Small intestine (tissue), 7 donors: ENCODE data around the gene SHISA6. TPM values are rescaled to one million over a fixed set of nuclear protein-coding genes. Genes with fewer than 3 reads are reported as not detected.

Experiments
- DNase-seq, 2 donors: peaks; one replicate each; pipeline versions ENCODE4 v3.0.0 to v3.0.0-alpha.2; 2013
- FAIRE-seq: peaks from 2 replicates; lab custom pipeline; 2012; peaks lifted over from hg19 to GRCh38; lab: Jason Lieb, UNC
- H3K27ac ChIP-seq, 3 donors: one replicate each; pipeline ENCODE4 v1.5.1; 2013; ENCODE audit warnings: low read length in 2 of 3, mild to moderate bottlenecking in 2 of 3, control low read depth in 1 of 3, inconsistent platforms in 1 of 3, low read depth in 1 of 3, moderate library complexity in 1 of 3
- H3K27me3 ChIP-seq, 3 donors: one replicate each; pipeline ENCODE4 v1.6.1; 2013; ENCODE audit warnings: low read length in 3 of 3, inconsistent platforms in 1 of 3; ENCODE audit not compliant: control insufficient read depth in 3 of 3, insufficient read depth in 3 of 3
- H3K36me3 ChIP-seq, 3 donors: one replicate each; pipeline ENCODE4 v1.6.1; 2013; ENCODE audit warnings: low read length in 3 of 3, inconsistent platforms in 1 of 3, low read depth in 1 of 3, mild to moderate bottlenecking in 1 of 3, moderate library complexity in 1 of 3; ENCODE audit not compliant: control insufficient read depth in 3 of 3, insufficient read depth in 2 of 3
- H3K4me1 ChIP-seq, 3 donors: one replicate each; pipeline ENCODE4 v1.6.1; 2013; ENCODE audit warnings: low read length in 2 of 3, inconsistent platforms in 1 of 3, low read depth in 1 of 3, mild to moderate bottlenecking in 1 of 3, moderate library complexity in 1 of 3; ENCODE audit not compliant: control insufficient read depth in 3 of 3, insufficient read depth in 2 of 3
- H3K4me3 ChIP-seq, 3 donors: one replicate each; pipeline ENCODE4 v1.5.1; 2013; ENCODE audit warnings: low read length in 3 of 3, control low read depth in 1 of 3, inconsistent platforms in 1 of 3, low read depth in 1 of 3, mild to moderate bottlenecking in 1 of 3, moderate library complexity in 1 of 3
- H3K9me3 ChIP-seq, 2 donors: one replicate each; pipeline ENCODE4 v1.6.1; 2013; ENCODE audit warnings: low read depth in 1 of 2, low read length in 1 of 2; ENCODE audit not compliant: control insufficient read depth in 2 of 2, insufficient read depth in 1 of 2
- WGBS, 3 donors: extraction: QIAGEN DNeasy Blood & Tissue Kit; methylation state at CpG; one replicate each; pipeline ENCODE4 v1.1.7; 2013; 5-methylcytosine and 5-hydroxymethylcytosine counted together
- polyA plus RNA-seq, 4 donors: library from polyadenylated mRNA; stranded (reverse) in 3 of 4; unstranded in 1 of 4; fragments of 200-250 nt in 3 of 4; fragments of 120-200 nt in 1 of 4; gene quantifications; one replicate each; pipeline versions ENCODE4 v1.2.1 to v1.2.3, GENCODE V29; 2013
- donor health status: healthy with polysubstance abuse.
- donor health status: control.
- donor health status: control.
- donor health status: Bipolar disorder and iron deficiency.
- donor health status: healthy.

Gene SHISA6
- polyA plus RNA-seq, 4 donors = 0.04 to 0.24 TPM; not detected in 2

DNA sequence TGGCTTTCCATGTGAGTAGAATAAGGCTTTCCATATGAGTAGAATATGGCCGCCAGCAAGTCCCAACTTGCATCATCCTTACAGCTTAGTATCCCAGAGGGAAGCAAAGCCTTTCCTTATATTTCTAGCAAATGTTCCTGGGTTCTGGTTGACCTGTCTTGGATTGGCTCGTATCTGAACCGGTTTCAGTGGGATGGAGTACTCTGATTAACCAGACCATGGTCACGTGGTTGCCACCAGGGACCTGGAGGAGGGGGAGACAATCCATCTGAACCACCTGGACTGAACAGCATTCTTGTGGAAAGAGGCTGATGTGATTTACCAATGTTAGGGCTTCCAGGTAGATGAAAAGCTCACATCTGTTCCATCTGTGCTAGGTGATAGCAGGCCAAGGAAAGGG lies 89.0 kb downstream of the SHISA6 start:
- Histone ChIP-seq H3K36me3 (no peaks in the 10 kb centered on the region), H3K27me3 (no peaks in the 10 kb centered on the region), H3K27ac (no peak overlapping the region), H3K4me3 (no peak overlapping the region), H3K9me3 (no peaks in the 10 kb centered on the region), H3K4me1 (no peaks in the 10 kb centered on the region)
- DNase-seq (no peak), FAIRE-seq (no peak)
- 83 to 89% (median 83%) methylated on average over 4 of the region's 4 CpGs for WGBS, 3 donors

DNA sequence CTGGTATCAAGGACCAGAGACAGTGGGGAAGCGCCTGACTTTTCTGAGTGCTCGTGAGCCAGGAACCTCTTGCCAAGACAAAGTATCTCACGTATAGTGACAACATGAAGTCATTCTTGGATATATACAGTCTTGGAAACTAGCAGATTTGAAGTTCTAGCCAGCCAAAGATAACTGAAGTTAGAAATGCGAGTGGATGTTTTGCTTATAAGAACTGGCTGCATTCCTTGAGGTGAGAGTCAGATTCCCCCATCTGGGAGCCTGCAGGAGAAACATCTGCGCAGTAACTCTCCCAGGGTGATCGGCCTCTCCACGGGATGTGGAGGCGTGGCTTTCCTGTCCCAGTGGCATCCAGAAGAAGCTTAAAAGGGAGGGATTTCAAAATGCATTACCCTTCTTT lies 89.8 kb downstream of the SHISA6 start:
- 30 to 39% (median 33%) methylated on average over 8 of the region's 8 CpGs for WGBS, 3 donors
- Histone ChIP-seq H3K4me1 (no peaks in the 10 kb centered on the region), H3K27me3 (no peaks in the 10 kb centered on the region), H3K9me3 (no peaks in the 10 kb centered on the region), H3K36me3 (no peaks in the 10 kb centered on the region), H3K27ac (no peak overlapping the region), H3K4me3 (no peak overlapping the region)
- peak in 1 of 2 donors; percentile 5 for DNase-seq
- no peak for FAIRE-seq

DNA sequence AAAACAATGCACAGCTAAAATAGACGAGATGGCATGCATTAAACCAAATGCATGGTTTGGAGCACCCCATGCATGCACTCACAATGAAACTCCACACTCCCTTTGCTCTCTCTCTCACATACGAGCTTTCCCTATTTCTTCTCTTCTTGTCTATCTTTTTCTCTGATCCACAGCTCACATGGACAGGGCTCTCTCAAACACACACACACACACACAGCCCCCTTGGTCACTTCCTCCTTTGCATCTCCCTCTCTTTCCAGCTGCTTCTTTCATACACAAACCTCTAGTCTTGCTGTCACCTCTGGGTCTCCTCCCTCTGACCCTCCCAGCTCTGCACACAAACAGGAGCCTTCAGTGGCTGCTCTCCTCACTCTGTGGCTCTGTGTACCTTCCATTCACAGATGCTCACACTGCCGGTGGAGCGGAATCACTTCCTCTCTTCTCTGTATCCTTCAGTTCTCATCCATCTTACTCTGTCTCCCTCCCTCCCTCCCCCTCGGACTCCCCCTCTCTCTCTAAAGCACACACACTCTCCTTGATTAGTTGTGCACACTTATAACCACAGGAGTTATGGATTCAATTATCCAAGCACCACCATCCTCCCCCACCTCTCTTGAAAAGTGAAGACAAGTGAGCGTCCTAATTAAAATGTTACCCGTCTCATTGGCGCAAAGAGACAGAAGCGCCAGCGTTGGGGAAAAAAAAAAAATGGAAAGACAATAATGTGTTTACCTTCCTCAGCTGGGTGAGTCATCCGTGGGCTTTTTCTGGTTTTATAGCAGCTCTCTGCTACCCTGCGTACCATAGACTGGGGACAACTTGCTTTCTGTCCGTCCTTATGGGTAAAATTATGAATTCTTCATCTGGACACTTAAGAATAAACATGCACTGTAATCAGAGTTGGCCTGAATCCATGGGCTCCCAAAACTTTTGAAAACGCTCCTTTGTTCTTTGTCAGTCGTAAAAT lies 90.8 kb downstream of the SHISA6 start:
- no peak for DNase-seq
- Histone ChIP-seq H3K4me3 (no peak overlapping the region), H3K27me3 (no peaks in the 10 kb centered on the region), H3K9me3 (no peaks in the 10 kb centered on the region), H3K4me1 (no peaks in the 10 kb centered on the region), H3K36me3 (no peaks in the 10 kb centered on the region), H3K27ac (no peak overlapping the region)
- FAIRE-seq = no peak
- 48 to 52% (median 52%) methylated on average over 15 of the region's 15 CpGs for WGBS, 3 donors

DNA sequence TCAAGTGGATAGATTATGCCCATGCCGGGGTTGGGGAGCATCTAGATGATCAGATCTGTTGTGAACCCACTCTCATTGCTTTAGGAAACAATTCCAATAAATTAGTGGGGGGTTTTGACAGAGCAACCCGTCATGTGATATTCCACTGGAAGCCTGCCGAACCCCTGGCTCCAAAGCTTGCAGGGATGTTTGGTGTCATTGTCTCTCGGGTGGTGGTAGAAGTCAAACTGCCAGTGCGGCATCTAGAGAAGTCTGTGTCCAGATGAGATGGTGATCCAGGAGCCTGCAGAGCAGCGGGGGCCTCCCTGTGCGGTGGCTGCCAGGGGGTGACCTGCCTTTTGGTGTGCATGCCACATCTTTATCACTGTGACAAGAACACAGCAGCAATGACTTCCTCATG lies 91.7 kb downstream of the SHISA6 start:
- 83 to 88% (median 88%) methylated on average over 7 of the region's 7 CpGs for WGBS, 3 donors
- H3K9me3 ChIP-seq = no peaks in the 10 kb centered on the region
- FAIRE-seq (no peak), DNase-seq (no peak)
- no peak overlapping the region for H3K27ac ChIP-seq
- no peaks in the 10 kb centered on the region for H3K27me3 ChIP-seq
- H3K4me3 ChIP-seq = no peak overlapping the region
- H3K36me3 ChIP-seq = no peaks in the 10 kb centered on the region
- no peaks in the 10 kb centered on the region for H3K4me1 ChIP-seq

DNA sequence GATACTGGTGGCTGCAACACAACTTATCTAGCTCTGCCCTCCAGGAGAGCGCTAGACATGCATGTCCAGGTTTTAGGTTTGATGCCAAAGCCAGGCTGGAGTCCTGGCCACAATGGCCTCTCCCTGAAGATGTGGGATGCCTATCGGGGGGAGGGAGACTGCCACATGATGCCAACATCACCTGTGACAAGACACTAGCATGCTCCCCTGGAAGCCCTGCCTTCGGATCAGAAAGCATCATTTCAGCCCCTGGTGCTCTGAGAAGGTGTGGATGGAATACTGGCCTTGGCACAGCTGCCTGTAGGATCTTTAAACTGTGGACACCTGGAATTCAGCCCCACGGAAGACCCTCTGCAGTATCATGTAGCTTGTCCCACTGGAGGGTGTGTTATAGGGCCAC lies 93.5 kb downstream of the SHISA6 start:
- 72 to 88% (median 81%) methylated on average over 4 of the region's 4 CpGs for WGBS, 3 donors
- FAIRE-seq (no peak), DNase-seq (no peak)
- no peaks in the 10 kb centered on the region for H3K36me3 ChIP-seq
- no peaks in the 10 kb centered on the region for H3K9me3 ChIP-seq
- H3K27me3 ChIP-seq = no peaks in the 10 kb centered on the region
- no peak overlapping the region for H3K4me3 ChIP-seq
- H3K27ac ChIP-seq = no peak overlapping the region
- no peaks in the 10 kb centered on the region for H3K4me1 ChIP-seq

DNA sequence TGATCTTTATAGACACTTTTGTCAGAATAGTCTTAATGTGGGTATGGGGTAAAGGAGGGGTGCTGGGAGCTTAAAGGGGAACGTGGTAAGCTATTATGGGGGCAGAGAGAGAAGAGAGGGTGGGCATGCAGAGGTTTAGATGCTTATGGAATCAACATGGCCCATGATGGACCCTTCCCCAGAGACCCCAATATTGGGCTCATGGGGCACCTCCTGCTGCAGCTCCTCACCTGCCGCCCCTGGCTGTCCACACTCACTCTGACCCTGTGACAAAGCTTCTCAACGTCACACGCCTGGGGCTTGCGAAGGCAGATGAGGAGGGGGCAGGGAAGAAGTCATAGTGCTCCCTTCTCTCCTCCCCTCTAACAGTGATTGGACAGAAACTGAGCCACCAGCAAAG lies 95.3 kb downstream of the SHISA6 start:
- H3K9me3 ChIP-seq = no peaks in the 10 kb centered on the region
- H3K27me3 ChIP-seq = no peaks in the 10 kb centered on the region
- no peaks in the 10 kb centered on the region for H3K36me3 ChIP-seq
- H3K27ac ChIP-seq = no peak overlapping the region
- DNase-seq (no peak), FAIRE-seq (no peak)
- H3K4me1 ChIP-seq = no peaks in the 10 kb centered on the region
- H3K4me3 ChIP-seq = no peak overlapping the region
- WGBS, 3 donors = 54 to 63% (median 60%) methylated on average over 5 of the region's 5 CpGs

DNA sequence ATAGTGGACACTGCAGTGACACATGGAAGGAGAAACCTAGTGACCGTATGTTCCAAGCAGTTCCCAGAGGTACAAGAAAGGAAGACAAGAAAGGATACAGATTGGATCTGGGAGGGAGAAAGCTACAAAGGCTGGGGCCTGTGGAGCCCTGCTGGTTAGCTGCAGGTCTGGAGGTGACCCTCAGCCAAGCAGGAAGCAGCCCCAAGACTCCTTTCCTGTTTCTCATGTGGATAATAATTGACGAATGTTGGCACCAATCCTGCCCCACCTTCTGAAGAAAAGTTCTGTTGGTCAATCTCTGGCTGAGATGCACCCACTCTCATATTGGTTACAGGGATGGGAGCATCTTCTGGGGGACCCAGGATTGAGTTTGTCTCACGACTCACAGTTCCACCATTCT lies 99.8 kb downstream of the SHISA6 start:
- H3K27ac ChIP-seq = peak overlapping the region in 1 of 3 donors; percentile 52
- no peaks in the 10 kb centered on the region for H3K9me3 ChIP-seq
- H3K4me1 ChIP-seq = no peaks in the 10 kb centered on the region
- WGBS, 3 donors = 34 to 54% (median 51%) methylated on average over 3 of the region's 3 CpGs
- no peak overlapping the region for H3K4me3 ChIP-seq
- peak in 1 of 2 donors; percentile 19 for DNase-seq
- no peaks in the 10 kb centered on the region for H3K36me3 ChIP-seq
- H3K27me3 ChIP-seq = no peaks in the 10 kb centered on the region
- no peak for FAIRE-seq

DNA sequence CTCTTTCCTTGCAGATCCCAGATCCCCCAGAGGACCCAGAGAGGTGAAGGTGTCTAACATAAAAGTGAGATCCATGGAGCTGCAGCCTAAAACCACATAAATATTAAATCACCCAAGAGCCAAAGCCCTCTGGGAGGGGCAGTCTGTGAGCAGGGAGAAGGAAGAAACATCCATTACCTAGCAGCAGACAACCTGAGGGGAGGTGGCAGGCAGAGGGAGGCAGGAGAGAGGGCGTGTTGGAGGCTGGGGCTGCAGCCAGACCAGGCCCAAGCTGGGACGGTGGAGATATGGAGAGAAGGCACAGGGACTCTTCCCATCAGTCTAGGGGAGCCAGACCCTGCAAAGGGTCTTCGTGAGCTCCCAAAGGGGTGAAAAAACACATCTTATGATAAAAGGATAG lies 101.1 kb downstream of the SHISA6 start:
- H3K4me3 ChIP-seq = no peak overlapping the region
- H3K9me3 ChIP-seq = no peaks in the 10 kb centered on the region
- no peaks in the 10 kb centered on the region for H3K4me1 ChIP-seq
- DNase-seq (no peak), FAIRE-seq (no peak)
- WGBS, 3 donors = 39 to 64% (median 43%) methylated on average over 3 of the region's 3 CpGs
- H3K27ac ChIP-seq = no peak overlapping the region
- no peaks in the 10 kb centered on the region for H3K36me3 ChIP-seq
- H3K27me3 ChIP-seq = no peaks in the 10 kb centered on the region
